Activated CD4-positive, alpha-beta memory T cell treated with anti-CD3 and anti-CD28 coated beads for 36 hours (primary cell): Measurements from ENCODE around the gene CDH23. TPM values are rescaled to one million over a fixed set of nuclear protein-coding genes. Genes with fewer than 3 reads are reported as not detected.
A peak's percentile ranks its signal among the peaks of the same experiment; 100 is the strongest.
"Not testable (repeated sequence)": the region's sequence is repeated elsewhere in the genome, so short reads cannot be mapped to it uniquely, and the experiment has no call there.

Experiments
- CTCF ChIA-PET: fragments of 350-600 bp; sonication (Branson Sonifier 250); formaldehyde crosslinking; loops from one replicate; lab custom pipeline; 2021; ENCODE audit warnings: antibody characterized with exemption, inconsistent platforms; lab: Charles Lee
- POLR2A ChIA-PET: fragments of 350-600 bp; sonication (Branson Sonifier 250); formaldehyde crosslinking; loops from one replicate; lab custom pipeline; 2021; ENCODE audit warnings: antibody characterized with exemption; lab: Charles Lee
- DNase-seq: peaks from one replicate; pipeline ENCODE4 v3.0.0-alpha.2; 2020
- H3K27ac Mint-ChIP-seq: one replicate; pipeline ENCODE4 v1.8.0; 2021; ENCODE audit warnings: mixed read lengths
- H3K27me3 Mint-ChIP-seq: one replicate; pipeline ENCODE4 v1.8.0; 2021; ENCODE audit warnings: mixed read lengths
- H3K36me3 Mint-ChIP-seq: one replicate; pipeline ENCODE4 v1.8.0; 2021; ENCODE audit warnings: mixed read lengths
- H3K4me1 Mint-ChIP-seq: one replicate; pipeline ENCODE4 v1.8.0; 2021; ENCODE audit warnings: low read depth, mixed read lengths
- H3K4me3 Mint-ChIP-seq: one replicate; pipeline ENCODE4 v1.8.0; 2021; ENCODE audit warnings: mild to moderate bottlenecking, mixed read lengths
- H3K9me3 Mint-ChIP-seq: one replicate; pipeline ENCODE4 v1.8.0; 2021; ENCODE audit warnings: mixed read lengths
- intact Hi-C: fragments of 100-400 bp; cut with micrococcal nuclease; formaldehyde crosslinking; loops from one replicate; pipeline ENCODE4 v1.15.1; 2023
- total RNA-seq, 2 experiments: library from RNA; stranded (reverse); gene quantifications; one replicate each; pipeline ENCODE4 v1.2.3, GENCODE V29; 2021

CDH23 gene
- 1 to 10 TPM; 2.6 TPM for total RNA-seq

- H3K36me3 Mint-ChIP-seq, result no peaks in the 10 kb centered on the region
- peak; percentile 25 for DNase-seq
- POLR2A ChIA-PET, result no interaction called here
- peak within 1 kb of the TSS; percentile 39 for H3K4me3 Mint-ChIP-seq
- H3K4me1 Mint-ChIP-seq, result peaks cover 7% of the 10 kb centered on the region
- intact Hi-C loops, result loop anchor here (1.0 to 5.0 kb wide), 3 partner anchors 83 to 310 kb away; no protein-coding TSS in a partner anchor
- no peaks in the 10 kb centered on the region for H3K9me3 Mint-ChIP-seq
- H3K27me3 Mint-ChIP-seq, result peaks cover 46% of the 10 kb centered on the region
- no peak within 1 kb of the TSS for H3K27ac Mint-ChIP-seq
- CTCF ChIA-PET, result interaction anchor here (1.2 to 6.5 kb wide), 7 partner anchors 12 to 311 kb away, joined by 3 to 50 read pairs (median 9); no protein-coding TSS in a partner anchor
Observed at GRCh38 chr10:71396711-71397295, at the start of gene CDH23. Gene CDH23, plus strand, starts transcription at chr10:71396920. Its CDS starts 42,912 bp downstream, at chr10:71439832.

DNA sequence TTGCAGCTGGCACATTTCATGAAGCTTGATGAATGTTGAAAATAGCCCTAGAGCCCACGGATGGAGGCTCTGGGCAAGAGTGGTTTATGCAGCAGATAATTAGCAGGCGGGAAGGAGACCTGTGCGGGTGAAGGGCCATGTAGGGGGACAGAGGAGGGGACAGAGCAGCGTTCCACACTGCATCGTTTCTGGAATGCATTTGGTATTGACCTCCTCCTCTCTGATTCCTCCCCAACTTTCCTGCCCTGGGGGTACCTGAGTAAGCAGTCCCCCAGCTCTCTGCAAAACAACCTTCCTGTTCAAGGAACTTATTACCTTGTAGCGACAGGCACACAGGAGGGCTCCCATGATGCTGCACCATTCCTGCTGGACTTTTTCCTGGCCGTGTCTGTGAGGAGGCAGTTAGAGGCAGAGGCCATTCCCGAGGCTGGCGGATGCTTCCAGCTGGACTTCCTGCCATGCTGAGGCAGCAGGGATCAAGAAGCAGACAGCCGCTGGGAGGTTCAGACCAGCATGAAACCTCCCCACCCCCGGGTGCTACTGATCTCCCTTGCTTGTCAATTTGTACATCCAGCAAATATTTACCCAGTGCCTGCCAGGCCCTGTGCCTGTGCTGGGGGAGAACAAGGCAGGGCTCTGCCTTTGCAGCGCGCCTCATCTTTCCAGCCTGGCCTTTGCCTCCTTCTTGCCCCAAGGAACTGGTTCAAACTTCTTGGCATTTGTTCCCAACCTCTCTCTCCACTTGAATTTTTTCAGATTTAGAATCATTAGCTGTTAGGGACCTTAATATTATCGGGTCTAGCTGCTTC lies 48.9 kb upstream of the CDH23 start:
- ChIA-PET POLR2A (no interaction called here), CTCF (interaction anchor here (1.2 to 1.4 kb wide), 2 partner anchors 18 to 223 kb away, joined by 3 read pairs; no protein-coding TSS in a partner anchor)
- intact Hi-C loops, result no loop called here
- Mint-ChIP-seq H3K27me3 (no peaks in the 10 kb centered on the region), H3K4me3 (no peak overlapping the region), H3K36me3 (no peaks in the 10 kb centered on the region), H3K4me1 (no peaks in the 10 kb centered on the region), H3K9me3 (no peaks in the 10 kb centered on the region), H3K27ac (no peak overlapping the region)
- DNase-seq, result no peak

GRCh38 chr10:71348850-71349249 lies 47.9 kb upstream of the CDH23 start:
- no peak overlapping the region for H3K27ac Mint-ChIP-seq
- intact Hi-C loops, result no loop called here
- ChIA-PET POLR2A (no interaction called here), CTCF (interaction anchor here (1.4 kb wide), 1 partner anchor 17 kb away, joined by 3 read pairs; no protein-coding TSS in a partner anchor)
- H3K9me3 Mint-ChIP-seq, result no peaks in the 10 kb centered on the region
- H3K27me3 Mint-ChIP-seq, result no peaks in the 10 kb centered on the region
- no peaks in the 10 kb centered on the region for H3K4me1 Mint-ChIP-seq
- no peak for DNase-seq
- no peak overlapping the region for H3K4me3 Mint-ChIP-seq
- H3K36me3 Mint-ChIP-seq, result no peaks in the 10 kb centered on the region

- DNase-seq, result no peak
- H3K4me3 Mint-ChIP-seq, result no peak overlapping the region
- H3K4me1 Mint-ChIP-seq, result no peaks in the 10 kb centered on the region
- no peaks in the 10 kb centered on the region for H3K36me3 Mint-ChIP-seq
- H3K27ac Mint-ChIP-seq, result no peak overlapping the region
- ChIA-PET POLR2A (no interaction called here), CTCF (no interaction called here)
- H3K9me3 Mint-ChIP-seq, result no peaks in the 10 kb centered on the region
- intact Hi-C loops, result no loop called here
- H3K27me3 Mint-ChIP-seq, result no peaks in the 10 kb centered on the region
Observed at GRCh38 chr10:71349406-71349805, 47.3 kb upstream of the CDH23 start.

DNA sequence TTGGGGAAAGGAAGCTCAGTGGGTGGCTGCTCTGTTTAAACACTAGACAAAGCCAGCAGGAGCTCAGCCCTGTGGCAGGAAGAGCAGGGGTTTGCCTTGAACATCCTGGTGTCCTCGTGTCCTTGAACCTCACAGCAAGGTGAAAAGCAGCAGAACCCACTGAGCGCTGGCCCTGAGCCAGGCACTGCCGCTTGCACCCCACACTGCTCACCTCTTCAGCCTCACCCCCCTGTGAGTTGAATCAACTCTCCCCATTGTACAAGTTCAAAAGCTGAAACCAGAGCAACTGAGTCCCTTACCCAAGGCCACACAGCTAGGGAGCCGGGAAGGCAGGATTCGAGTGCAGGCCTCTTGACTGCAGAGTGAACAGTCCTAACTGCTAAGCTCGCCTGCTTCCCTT lies 45.6 kb upstream of the CDH23 start:
- intact Hi-C loops, result no loop called here
- Mint-ChIP-seq H3K27ac (no peak overlapping the region), H3K36me3 (no peaks in the 10 kb centered on the region), H3K9me3 (no peaks in the 10 kb centered on the region), H3K4me3 (no peak overlapping the region), H3K4me1 (no peaks in the 10 kb centered on the region), H3K27me3 (no peaks in the 10 kb centered on the region)
- ChIA-PET CTCF (interaction anchor here (0.6 kb wide), 1 partner anchor 302 kb away, joined by 3 read pairs; no protein-coding TSS in a partner anchor), POLR2A (no interaction called here)
- no peak for DNase-seq

DNA sequence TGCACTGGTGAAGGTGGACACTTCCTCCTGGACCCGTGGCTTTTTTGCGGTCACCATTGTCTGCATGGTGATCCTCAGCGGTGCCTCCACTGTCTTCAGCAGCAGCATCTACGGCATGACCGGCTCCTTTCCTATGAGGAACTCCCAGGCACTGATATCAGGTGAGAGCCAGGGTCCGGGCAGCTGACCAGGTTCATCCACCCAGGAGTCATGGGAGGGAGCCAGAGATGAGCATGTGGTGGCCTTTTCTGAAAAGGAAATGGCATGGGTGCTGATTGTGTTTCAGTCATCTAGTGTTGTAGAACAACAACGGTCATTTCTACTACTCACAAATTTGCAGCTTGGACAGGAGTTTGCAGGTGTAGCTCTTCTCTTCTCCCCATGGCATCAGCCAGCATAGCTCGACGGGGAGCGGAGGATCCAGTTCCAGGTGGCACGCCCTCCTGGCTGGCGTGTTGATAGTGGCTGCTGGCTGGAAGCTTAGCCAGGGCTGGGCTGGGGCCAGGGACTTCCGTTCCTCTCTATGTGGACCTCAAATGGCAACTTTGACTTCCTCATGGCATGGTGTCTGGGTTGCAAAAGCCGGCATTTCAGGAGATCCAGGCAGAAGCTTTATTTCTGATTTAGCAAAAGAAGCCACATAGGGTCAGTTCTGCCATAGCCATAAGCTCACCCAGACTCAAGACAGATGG lies 44.9 kb upstream of the CDH23 start:
- no peak overlapping the region for H3K4me3 Mint-ChIP-seq

GRCh38 chr10:71353639-71354038 lies 43.1 kb upstream of the CDH23 start:
- Mint-ChIP-seq H3K4me1 (no peaks in the 10 kb centered on the region), H3K27me3 (no peaks in the 10 kb centered on the region)
- CTCF ChIA-PET, result no interaction called here

More for the DNA sequence above, 44.9 kb upstream of the CDH23 start:
- Mint-ChIP-seq H3K4me1 (no peaks in the 10 kb centered on the region), H3K27me3 (no peaks in the 10 kb centered on the region), H3K36me3 (no peaks in the 10 kb centered on the region), H3K27ac (no peak overlapping the region), H3K9me3 (no peaks in the 10 kb centered on the region)
- intact Hi-C loops, result no loop called here
- DNase-seq, result no peak
- CTCF ChIA-PET, result interaction anchor here (0.9 kb wide), 1 partner anchor 26 kb away, joined by 3 read pairs; no protein-coding TSS in a partner anchor
- POLR2A ChIA-PET, result no interaction called here

GRCh38 chr10:71354776-71355175 lies 41.9 kb upstream of the CDH23 start:
- intact Hi-C loops, result no loop called here

More at GRCh38 chr10:71353639-71354038, 43.1 kb upstream of the CDH23 start:
- Mint-ChIP-seq H3K4me3 (no peak overlapping the region), H3K27ac (no peak overlapping the region), H3K9me3 (no peaks in the 10 kb centered on the region), H3K36me3 (peaks cover 5% of the 10 kb centered on the region)
- DNase-seq, result no peak
- intact Hi-C loops, result no loop called here
- POLR2A ChIA-PET, result no interaction called here

DNA sequence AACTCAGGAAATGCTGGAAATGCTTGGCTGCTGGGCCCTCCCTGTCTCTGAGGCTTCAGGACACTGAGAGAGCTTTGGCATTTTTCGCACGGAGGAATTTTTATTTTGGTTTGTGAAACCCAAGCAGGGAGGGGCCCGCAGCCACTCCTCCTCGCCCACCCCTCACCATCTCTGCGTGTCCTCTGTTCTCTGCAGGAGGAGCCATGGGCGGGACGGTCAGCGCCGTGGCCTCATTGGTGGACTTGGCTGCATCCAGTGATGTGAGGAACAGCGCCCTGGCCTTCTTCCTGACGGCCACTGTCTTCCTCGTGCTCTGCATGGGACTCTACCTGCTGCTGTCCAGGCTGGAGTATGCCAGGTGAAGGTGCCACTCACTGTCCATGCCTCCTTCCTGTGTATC lies 40.8 kb upstream of the CDH23 start:
- Mint-ChIP-seq H3K4me3 (no peak overlapping the region), H3K27me3 (no peaks in the 10 kb centered on the region), H3K4me1 (no peaks in the 10 kb centered on the region), H3K9me3 (no peaks in the 10 kb centered on the region), H3K36me3 (peaks cover 12% of the 10 kb centered on the region), H3K27ac (no peak overlapping the region)
- intact Hi-C loops, result no loop called here
- no peak for DNase-seq
- ChIA-PET CTCF (no interaction called here), POLR2A (no interaction called here)

More at GRCh38 chr10:71354776-71355175, 41.9 kb upstream of the CDH23 start:
- CTCF ChIA-PET, result no interaction called here
- H3K27me3 Mint-ChIP-seq, result no peaks in the 10 kb centered on the region
- no peak overlapping the region for H3K4me3 Mint-ChIP-seq
- no peak overlapping the region for H3K27ac Mint-ChIP-seq
- H3K9me3 Mint-ChIP-seq, result no peaks in the 10 kb centered on the region
- POLR2A ChIA-PET, result no interaction called here
- H3K36me3 Mint-ChIP-seq, result peaks cover 12% of the 10 kb centered on the region
- no peaks in the 10 kb centered on the region for H3K4me1 Mint-ChIP-seq
- DNase-seq, result no peak

GRCh38 chr10:71357792-71358265 lies 38.9 kb upstream of the CDH23 start:
- no peak overlapping the region for H3K27ac Mint-ChIP-seq
- no peaks in the 10 kb centered on the region for H3K27me3 Mint-ChIP-seq
- intact Hi-C loops, result no loop called here
- ChIA-PET POLR2A (no interaction called here), CTCF (no interaction called here)
- DNase-seq, result no peak
- no peak overlapping the region for H3K4me3 Mint-ChIP-seq
- H3K36me3 Mint-ChIP-seq, result peaks cover 21% of the 10 kb centered on the region
- no peaks in the 10 kb centered on the region for H3K4me1 Mint-ChIP-seq
- no peaks in the 10 kb centered on the region for H3K9me3 Mint-ChIP-seq

- no peak for DNase-seq
- POLR2A ChIA-PET, result no interaction called here
- H3K36me3 Mint-ChIP-seq, result peaks cover 22% of the 10 kb centered on the region
- no peaks in the 10 kb centered on the region for H3K27me3 Mint-ChIP-seq
- no peaks in the 10 kb centered on the region for H3K4me1 Mint-ChIP-seq
- no peak overlapping the region for H3K27ac Mint-ChIP-seq
- CTCF ChIA-PET, result no interaction called here
- H3K9me3 Mint-ChIP-seq, result no peaks in the 10 kb centered on the region
- H3K4me3 Mint-ChIP-seq, result no peak overlapping the region
- intact Hi-C loops, result no loop called here
Observed at GRCh38 chr10:71358277-71358676, 38.4 kb upstream of the CDH23 start.

GRCh38 chr10:71358906-71359305 lies 37.8 kb upstream of the CDH23 start:
- H3K4me1 Mint-ChIP-seq, DNase-seq, POLR2A ChIA-PET, H3K27ac Mint-ChIP-seq, H3K4me3 Mint-ChIP-seq, H3K27me3 Mint-ChIP-seq, CTCF ChIA-PET, H3K9me3 Mint-ChIP-seq, intact Hi-C loops: not testable (repeated sequence)
- peaks cover 23% of the 10 kb centered on the region for H3K36me3 Mint-ChIP-seq
